GM04504 (cell line): Measurements from ENCODE around the gene POP7.
"Not testable (repeated sequence)": the region's sequence is repeated elsewhere in the genome, so short reads cannot be mapped to it uniquely, and the experiment has no call there.

Experiments
- DNase-seq: peaks from one replicate; pipeline ENCODE4 v3.0.0-alpha.2; 2012; ENCODE audit warnings: low read depth

The POP7 gene

GRCh38 chr7:100723732-100724275 is 17.9 kb downstream of the POP7 start:
- DNase-seq: no peak

- DNase-seq: not testable (repeated sequence)
These were observed 18.4 kb downstream of the POP7 start for GRCh38 chr7:100724364-100724763.

GRCh38 chr7:100726996-100727761 is 21.3 kb downstream of the POP7 start:
- DNase-seq: peak; percentile 91

- DNase-seq: no peak
These were observed 22.3 kb downstream of the POP7 start for GRCh38 chr7:100728196-100728595.

GRCh38 chr7:100730136-100730800 is 24.3 kb downstream of the POP7 start:
- no peak for DNase-seq

- no peak for DNase-seq
These were observed 26.2 kb downstream of the POP7 start for GRCh38 chr7:100731937-100732636.

- no peak for DNase-seq
These were observed 29.8 kb downstream of the POP7 start for GRCh38 chr7:100735730-100736129.

- no peak for DNase-seq
These were observed 30.8 kb downstream of the POP7 start for GRCh38 chr7:100736671-100737070.

GRCh38 chr7:100739934-100740333 is 34.0 kb downstream of the POP7 start:
- no peak for DNase-seq

GRCh38 chr7:100744605-100745004 is 38.7 kb downstream of the POP7 start:
- no peak for DNase-seq

- DNase-seq: peak; percentile 14
These were observed 39.3 kb downstream of the POP7 start for GRCh38 chr7:100745184-100745583.

GRCh38 chr7:100752994-100753393 is 47.1 kb downstream of the POP7 start:
- no peak for DNase-seq

GRCh38 chr7:100753750-100754149 is 47.8 kb downstream of the POP7 start:
- DNase-seq: no peak
